Measurements from ENCODE around the gene FERD3L. TPM values are rescaled to one million over a fixed set of nuclear protein-coding genes. Genes with fewer than 3 reads are reported as not detected.

Gene FERD3L
- total RNA-seq, 1 donor from 2014 or later: not detected

DNA sequence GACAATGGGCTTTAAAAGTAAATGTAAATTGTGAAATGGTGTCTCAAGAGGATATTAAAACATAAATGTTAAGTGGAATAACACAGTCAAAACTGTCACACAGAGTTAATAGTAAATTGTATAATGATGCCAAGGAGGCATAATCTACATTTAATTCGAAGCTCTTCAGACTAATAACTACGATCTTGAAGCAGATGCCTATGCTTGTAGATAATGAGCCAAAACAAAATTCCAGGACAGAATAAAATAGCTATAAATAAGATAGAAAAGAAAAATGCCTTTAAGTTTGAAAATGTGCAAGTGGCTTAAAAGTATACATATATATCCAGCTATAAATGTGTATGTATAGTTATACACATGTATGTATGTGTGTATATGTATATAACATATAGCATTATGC, 45.3 kb downstream of the FERD3L start:
- no peak for DNase-seq

DNA sequence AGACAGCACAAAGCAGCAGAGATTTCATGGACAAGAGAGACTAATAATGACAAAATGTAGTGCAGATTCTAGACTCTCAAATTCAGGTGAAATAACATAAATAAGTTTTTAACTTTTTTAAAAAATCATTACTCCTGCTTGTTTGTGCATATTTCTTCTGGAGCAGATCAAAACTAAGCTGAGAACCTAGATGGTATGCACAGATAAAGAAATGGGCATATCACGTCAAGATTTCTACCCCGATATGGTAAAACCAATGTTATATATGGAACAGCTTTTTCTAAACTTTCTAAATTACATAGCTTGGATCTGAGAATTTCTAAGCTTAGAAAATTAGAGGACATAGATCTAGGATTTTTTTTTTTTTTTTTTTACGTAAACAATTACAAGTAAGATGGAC, 46.0 kb downstream of the FERD3L start:
- DNase-seq: no peak

DNA sequence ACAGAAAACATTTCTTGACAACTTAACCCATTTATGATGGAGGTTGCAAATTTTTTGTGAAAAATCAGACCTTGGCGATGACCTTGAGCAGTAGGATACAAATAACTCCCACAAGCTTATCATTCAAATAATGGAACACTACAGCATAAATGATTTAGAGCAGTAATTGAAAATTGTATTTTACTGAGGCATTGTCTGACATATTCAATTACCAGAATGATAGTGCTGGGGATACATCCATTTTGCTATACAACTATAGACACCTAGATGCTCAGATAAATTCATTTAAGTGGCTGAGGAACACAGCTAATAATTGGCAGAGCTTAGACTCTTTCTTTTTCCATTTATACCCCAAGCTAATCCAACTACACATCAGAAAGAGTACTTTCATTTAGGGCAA, 46.7 kb downstream of the FERD3L start:
- DNase-seq: no peak

DNA sequence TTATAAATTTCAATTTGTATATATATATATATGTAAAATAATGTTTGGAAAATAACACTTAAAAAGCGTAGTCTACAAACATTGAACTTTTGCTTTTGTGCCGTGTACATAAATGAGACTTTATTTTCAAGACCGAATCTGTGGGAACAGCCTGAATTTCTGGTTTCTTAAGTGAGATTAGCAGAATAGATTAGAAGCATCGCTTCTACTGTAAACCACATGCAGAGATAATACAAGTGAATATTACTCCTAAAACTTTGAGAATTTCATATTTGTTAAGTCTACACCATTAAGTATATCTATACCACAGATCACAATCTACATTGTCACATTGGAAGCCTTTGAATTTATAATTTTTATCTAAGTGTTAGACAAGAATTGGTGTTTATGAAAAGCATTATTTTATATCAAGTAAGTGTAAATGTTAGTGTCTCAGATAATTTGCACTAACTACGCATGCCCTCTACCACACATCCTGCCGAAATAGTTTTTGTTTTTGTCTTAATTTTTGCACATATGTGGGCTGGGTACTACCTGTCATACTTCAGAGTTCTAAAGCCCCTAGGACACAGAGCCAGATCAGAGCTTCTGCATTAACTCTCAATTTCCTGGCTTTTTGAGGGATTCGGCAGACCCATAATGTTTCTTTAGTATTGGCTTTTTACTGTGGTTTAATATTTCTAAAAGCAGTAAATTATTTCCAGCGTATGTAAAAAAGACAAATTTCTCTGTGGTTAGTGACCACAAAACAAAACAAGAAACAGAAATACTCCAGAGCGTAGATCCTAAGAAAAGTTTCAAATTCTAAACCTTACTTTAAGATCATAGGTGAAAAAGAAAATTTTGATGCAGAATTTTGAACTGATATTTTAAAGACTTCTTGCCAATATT, 47.8 kb downstream of the FERD3L start:
- no peak for DNase-seq

DNA sequence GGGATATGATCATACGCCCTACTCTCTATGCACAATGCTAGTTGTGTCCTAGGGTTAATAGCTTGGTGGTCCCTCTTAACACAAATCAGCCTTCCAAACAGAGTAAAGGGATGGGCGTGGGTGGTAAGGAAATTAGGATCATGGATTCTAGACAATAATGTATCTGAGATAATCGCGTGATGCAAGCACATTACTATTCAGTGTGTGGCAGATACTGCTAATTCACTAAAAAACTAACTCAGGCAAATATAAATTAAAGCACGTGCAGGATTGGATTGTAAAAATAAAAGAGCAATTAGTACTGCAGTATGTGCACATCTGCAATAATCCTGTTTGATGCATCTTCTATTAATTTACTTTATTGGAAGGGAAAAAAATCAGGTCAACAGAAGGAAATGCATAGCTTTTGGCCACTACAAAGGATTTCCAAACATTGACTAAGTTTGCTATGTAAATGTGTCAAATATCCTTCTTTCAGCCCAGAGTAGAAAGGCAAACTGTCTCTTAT, 49.8 kb downstream of the FERD3L start:
- DNase-seq: no peak

Other genes starting within 250 kb of the FERD3L start
- gene TWIST1, start 27.8 kb downstream of the FERD3L start, total RNA-seq: 16.4 TPM

All from tongue (tissue), 2 donors.